HepG2 (cell line): Measurements from ENCODE around the gene TTC39C. TPM values are rescaled to one million over a fixed set of nuclear protein-coding genes. Genes with fewer than 3 reads are reported as not detected.

Experiments
- ATF2 ChIP-seq: sonication (generic); formaldehyde crosslinking; IDR thresholded peaks from 2 replicates; pipeline ENCODE4 v1.4.0; 2020; ENCODE audit warnings: missing genetic modification reagents
- NFE2L1 ChIP-seq: sonication (generic); formaldehyde crosslinking; IDR thresholded peaks from 2 replicates; pipeline ENCODE4 v1.4.0; 2020; ENCODE audit warnings: missing genetic modification reagents, mild to moderate bottlenecking, borderline replicate concordance
- ZNF281 ChIP-seq: sonication (generic); formaldehyde crosslinking; IDR thresholded peaks from 2 replicates; pipeline ENCODE4 v1.4.0; 2020; ENCODE audit warnings: missing genetic modification reagents, borderline replicate concordance
- ZNF687 ChIP-seq: sonication (generic); formaldehyde crosslinking; IDR thresholded peaks from 2 replicates; pipeline ENCODE4 v1.5.1; 2020; ENCODE audit warnings: mild to moderate bottlenecking, missing genetic modification reagents, moderate library complexity
- ZSCAN20 ChIP-seq: sonication (generic); formaldehyde crosslinking; IDR thresholded peaks from 2 replicates; pipeline ENCODE4 v1.4.0; 2020; ENCODE audit warnings: missing genetic modification reagents, mild to moderate bottlenecking, borderline replicate concordance
- polyA plus RNA-seq, 8 experiments: library from polyadenylated mRNA; depleted of rRNA in 3 of 8; stranded (reverse) in 7 of 8; unstranded in 1 of 8; fragments of >200 nt; fragmentation: Illumina TruSeq in 4 of 8; extraction: Trizol in 4 of 8; gene quantifications; 2 replicates each; pipeline versions ENCODE4 v1.2.1 to v1.2.3, GENCODE V29; 2011 to 2016; ENCODE audit warnings: low read depth in 4 of 8, missing spikeins in 1 of 8, mixed read lengths in 1 of 8; ENCODE audit not compliant: insufficient read depth in 1 of 8
- total RNA-seq, 5 experiments: library from RNA; depleted of rRNA; stranded (reverse); fragments of >200 nt; fragmentation: Illumina TruSeq; extraction: Trizol; gene quantifications; 2 replicates each; pipeline ENCODE4 v1.2.3, GENCODE V29; 2016; ENCODE audit warnings: low read depth in 1 of 5

Gene TTC39C
- total and polyA plus RNA-seq, 2 of the 13 experiments (the other 11 are each of a cell fraction or from before 2014, with no cell fraction given), result 19.1 to 25.9 TPM

GRCh38 chr18:23982155-23983079 is 32.1 kb upstream of the TTC39C start (continued):
- no peak for TF ChIP-seq ATF2 (CRISPR knock-in tag)
- TF ChIP-seq ZSCAN20 (CRISPR knock-in tag), result no peak
- TF ChIP-seq NFE2L1 (CRISPR knock-in tag), result no peak
- peak; percentile 41; the same call in 1 of the 2 replicates for TF ChIP-seq ZNF687 (CRISPR knock-in tag)
- TF ChIP-seq ZNF281 (CRISPR knock-in tag), result peak; percentile 69; the same call in 1 of the 2 replicates
